Common myeloid progenitor, CD34-positive (primary cell): ENCODE measurements around the gene ASTN2.

Experiments used
- CTCF ChIA-PET: fragments of 350-600 bp; sonication (Branson Sonifier 250); formaldehyde crosslinking; loops from one replicate; lab custom pipeline; 2021; ENCODE audit warnings: antibody characterized with exemption; lab: Charles Lee
- POLR2A ChIA-PET: fragments of 350-600 bp; sonication (Branson Sonifier 250); formaldehyde crosslinking; loops from one replicate; lab custom pipeline; 2021; ENCODE audit warnings: antibody characterized with exemption; lab: Charles Lee
- DNase-seq, 3 donors: peaks; one replicate each; pipeline versions ENCODE4 v3.0.0 to v3.0.0-alpha.2; 2013
- H3K27ac ChIP-seq, 2 experiments: 1 replicate in 1 of 2; 2 replicates in 1 of 2; pipeline ENCODE4 v1.7.0; 2013; ENCODE audit warnings: inconsistent platforms in 2 of 2, low read length in 2 of 2, mild to moderate bottlenecking in 2 of 2, low read depth in 1 of 2, moderate library complexity in 1 of 2; ENCODE audit not compliant: severe bottlenecking in 2 of 2, insufficient read depth in 1 of 2, poor library complexity in 1 of 2
- H3K27me3 ChIP-seq, 5 experiments: replicated peaks in 2 of 5; 1 replicate in 3 of 5; 2 replicates in 2 of 5; pipeline versions ENCODE4 v1.6.1 to v1.7.0; 2013; ENCODE audit warnings: low read length in 4 of 5, mild to moderate bottlenecking in 2 of 5, moderate library complexity in 2 of 5, inconsistent platforms in 1 of 5; ENCODE audit not compliant: insufficient read depth in 5 of 5, control insufficient read depth in 4 of 5
- H3K36me3 ChIP-seq, 4 experiments: 1 replicate in 2 of 4; 2 replicates in 2 of 4; pipeline versions ENCODE4 v1.6.1 to v1.7.0; 2013; ENCODE audit warnings: low read length in 3 of 4, control low read depth in 1 of 4, mild to moderate bottlenecking in 1 of 4; ENCODE audit not compliant: control insufficient read depth in 4 of 4, insufficient read depth in 4 of 4
- H3K4me1 ChIP-seq, 4 experiments: 1 replicate in 3 of 4; 2 replicates in 1 of 4; pipeline versions ENCODE4 v1.6.1 to v1.7.1; 2013; ENCODE audit warnings: low read length in 3 of 4, mild to moderate bottlenecking in 3 of 4, control low read depth in 1 of 4, inconsistent platforms in 1 of 4, moderate library complexity in 1 of 4; ENCODE audit not compliant: control insufficient read depth in 4 of 4, insufficient read depth in 4 of 4; ENCODE audit errors: control extremely low read depth in 1 of 4
- H3K4me3 ChIP-seq, 7 experiments: 1 replicate in 4 of 7; 2 replicates in 3 of 7; pipeline versions ENCODE4 v1.5.1 to v1.7.0; 2013; ENCODE audit warnings: mild to moderate bottlenecking in 7 of 7, low read length in 6 of 7, moderate library complexity in 6 of 7, inconsistent platforms in 2 of 7, low read depth in 2 of 7, control low read depth in 1 of 7; ENCODE audit not compliant: insufficient read depth in 4 of 7, control insufficient read depth in 1 of 7; ENCODE audit errors: extremely low read depth in 1 of 7
- H3K9me3 ChIP-seq, 5 experiments: 1 replicate in 4 of 5; 2 replicates in 1 of 5; pipeline versions ENCODE4 v1.6.1 to v1.7.1; 2013; ENCODE audit warnings: low read length in 4 of 5, mild to moderate bottlenecking in 2 of 5, inconsistent platforms in 1 of 5, low read depth in 1 of 5, moderate library complexity in 1 of 5; ENCODE audit not compliant: control insufficient read depth in 4 of 5, insufficient read depth in 2 of 5; ENCODE audit errors: control extremely low read depth in 1 of 5
- WGBS: methylation state at CpG from one replicate; pipeline ENCODE4 v1.1.5; 2013; ENCODE audit not compliant: insufficient coverage; 5-methylcytosine and 5-hydroxymethylcytosine counted together

ASTN2 gene

GRCh38 chr9:117306032-117306431 lies 108.8 kb downstream of the ASTN2 start:
- no peaks in the 10 kb centered on the region for H3K36me3 ChIP-seq
- ChIA-PET CTCF (no interaction called here), POLR2A (no interaction called here)
- no peak overlapping the region for H3K27ac ChIP-seq
- peaks cover 0 to 4% (median 2%) of the 10 kb centered on the region in 5 experiments for H3K27me3 ChIP-seq
- WGBS: 93% methylated on average over 3 of the region's 3 CpGs
- no peaks in the 10 kb centered on the region for H3K4me1 ChIP-seq
- H3K9me3 ChIP-seq: no peaks in the 10 kb centered on the region
- no peak for DNase-seq
- no peak overlapping the region for H3K4me3 ChIP-seq

- Histone ChIP-seq H3K27me3 (peaks cover 0 to 4% (median 2%) of the 10 kb centered on the region in 5 experiments), H3K4me3 (no peak overlapping the region), H3K4me1 (no peaks in the 10 kb centered on the region), H3K36me3 (no peaks in the 10 kb centered on the region), H3K27ac (no peak overlapping the region), H3K9me3 (no peaks in the 10 kb centered on the region)
- DNase-seq: no peak
- 90% methylated on average over 2 of the region's 2 CpGs for WGBS
- POLR2A ChIA-PET: no interaction called here
- CTCF ChIA-PET: no interaction called here
These were observed 109.4 kb downstream of the ASTN2 start for GRCh38 chr9:117305454-117305853.

GRCh38 chr9:117304549-117304948 lies 110.3 kb downstream of the ASTN2 start:
- H3K4me3 ChIP-seq: no peak overlapping the region
- no peak for DNase-seq
- POLR2A ChIA-PET: no interaction called here
- H3K4me1 ChIP-seq: no peaks in the 10 kb centered on the region
- no peaks in the 10 kb centered on the region for H3K9me3 ChIP-seq
- peaks cover 0 to 4% (median 2%) of the 10 kb centered on the region in 5 experiments for H3K27me3 ChIP-seq
- 71% methylated on average over 3 of the region's 5 CpGs for WGBS
- H3K36me3 ChIP-seq: no peaks in the 10 kb centered on the region
- no peak overlapping the region for H3K27ac ChIP-seq
- CTCF ChIA-PET: no interaction called here

GRCh38 chr9:117303643-117304230 lies 111.1 kb downstream of the ASTN2 start:
- no peak for DNase-seq
- ChIA-PET CTCF (no interaction called here), POLR2A (no interaction called here)
- Histone ChIP-seq H3K4me3 (no peak overlapping the region), H3K36me3 (no peaks in the 10 kb centered on the region), H3K9me3 (no peaks in the 10 kb centered on the region), H3K27ac (no peak overlapping the region), H3K27me3 (peaks cover 0 to 4% (median 2%) of the 10 kb centered on the region in 5 experiments), H3K4me1 (no peaks in the 10 kb centered on the region)
- WGBS: 94% methylated on average over 5 of the region's 5 CpGs

- ChIA-PET CTCF (no interaction called here), POLR2A (no interaction called here)
- no peak for DNase-seq
- Histone ChIP-seq H3K27ac (no peak overlapping the region), H3K4me1 (no peaks in the 10 kb centered on the region), H3K27me3 (peaks cover 0 to 4% (median 2%) of the 10 kb centered on the region in 5 experiments), H3K9me3 (no peaks in the 10 kb centered on the region), H3K36me3 (no peaks in the 10 kb centered on the region), H3K4me3 (no peak overlapping the region)
- 100% methylated on average over 1 of the region's 2 CpGs for WGBS
These were observed 112.4 kb downstream of the ASTN2 start for GRCh38 chr9:117302487-117302886.

- POLR2A ChIA-PET: no interaction called here
- no peak overlapping the region for H3K4me3 ChIP-seq
- no peaks in the 10 kb centered on the region for H3K4me1 ChIP-seq
- DNase-seq: no peak
- H3K36me3 ChIP-seq: no peaks in the 10 kb centered on the region
- 70% methylated on average over 3 of the region's 4 CpGs for WGBS
- peaks cover 0 to 4% (median 2%) of the 10 kb centered on the region in 5 experiments for H3K27me3 ChIP-seq
- peaks cover 0 to 2% (median 0%) of the 10 kb centered on the region in 5 experiments for H3K9me3 ChIP-seq
- no peak overlapping the region for H3K27ac ChIP-seq
- CTCF ChIA-PET: no interaction called here
These were observed 114.3 kb downstream of the ASTN2 start for GRCh38 chr9:117300371-117301110.

- DNase-seq: no peak
- ChIA-PET POLR2A (no interaction called here), CTCF (no interaction called here)
- Histone ChIP-seq H3K27me3 (peaks cover 0 to 2% (median 0%) of the 10 kb centered on the region in 5 experiments), H3K4me1 (no peaks in the 10 kb centered on the region), H3K9me3 (peaks cover 0 to 4% (median 0%) of the 10 kb centered on the region in 5 experiments), H3K27ac (no peak overlapping the region), H3K4me3 (no peak overlapping the region), H3K36me3 (no peaks in the 10 kb centered on the region)
- 100% methylated on average over 1 of the region's 1 CpG for WGBS
These were observed 118.4 kb downstream of the ASTN2 start for GRCh38 chr9:117296453-117296852.
